Aorta (tissue), 5 donors: Measurements from ENCODE around the gene MAD1L1. TPM values are rescaled to one million over a fixed set of nuclear protein-coding genes. Genes with fewer than 3 reads are reported as not detected.

Experiments
- ATAC-seq: fragments of 200-7000 bp; cut with Tn5 transposase; one replicate; pipeline ENCODE4 v1.9.1; 2022; ENCODE audit warnings: moderate library complexity; ENCODE audit not compliant: low FRiP score
- DNase-seq, 2 donors: peaks; one replicate each; pipeline ENCODE4 v3.0.0-alpha.2; 2020
- H3K27ac ChIP-seq, 2 donors: one replicate each; pipeline ENCODE4 v1.5.1; 2013; ENCODE audit warnings: low read length in 2 of 2, mild to moderate bottlenecking in 2 of 2, moderate library complexity in 2 of 2, control low read depth in 1 of 2, inconsistent platforms in 1 of 2, low read depth in 1 of 2
- H3K27me3 ChIP-seq, 2 donors: one replicate each; pipeline ENCODE4 v1.6.1; 2013; ENCODE audit warnings: control low read depth in 1 of 2, low read length in 1 of 2, mild to moderate bottlenecking in 1 of 2, moderate library complexity in 1 of 2; ENCODE audit not compliant: insufficient read depth in 2 of 2, control insufficient read depth in 1 of 2
- H3K36me3 ChIP-seq, 2 donors: one replicate each; pipeline ENCODE4 v1.6.1; 2013; ENCODE audit warnings: control low read depth in 1 of 2, low read length in 1 of 2, mild to moderate bottlenecking in 1 of 2; ENCODE audit not compliant: insufficient read depth in 2 of 2, control insufficient read depth in 1 of 2
- H3K4me1 ChIP-seq, 2 donors: one replicate each; pipeline ENCODE4 v1.6.1; 2013; ENCODE audit warnings: low read length in 2 of 2, control low read depth in 1 of 2, mild to moderate bottlenecking in 1 of 2, moderate library complexity in 1 of 2; ENCODE audit not compliant: insufficient read depth in 2 of 2, control insufficient read depth in 1 of 2
- H3K4me3 ChIP-seq, 2 donors: one replicate each; pipeline ENCODE4 v1.5.1; 2013; ENCODE audit warnings: low read length in 2 of 2, control low read depth in 1 of 2, mild to moderate bottlenecking in 1 of 2
- H3K9me3 ChIP-seq: one replicate; pipeline ENCODE4 v1.6.1; 2013; ENCODE audit warnings: mild to moderate bottlenecking, low read length; ENCODE audit not compliant: control insufficient read depth
- WGBS, 2 donors: extraction: QIAGEN DNeasy Blood & Tissue Kit; methylation state at CpG; one replicate each; pipeline ENCODE4 v1.1.7; 2013; 5-methylcytosine and 5-hydroxymethylcytosine counted together
- intact Hi-C, 2 donors: fragments of 100-400 bp; cut with DNase I; formaldehyde crosslinking; loops; one replicate each; pipeline versions ENCODE4 v1.14.2 to v1.15.0; 2022
- polyA plus RNA-seq, 2 donors: library from polyadenylated mRNA; stranded (reverse); fragments of 200-250 nt; gene quantifications; one replicate each; pipeline ENCODE4 v1.2.3, GENCODE V29; 2013
- total RNA-seq, 2 donors: library from RNA; stranded (reverse); fragmentation: NEBNext Ultra II Directional; extraction: Animal tissue kit (Norgen Biotek cat#: 25700); gene quantifications; one replicate each; pipeline ENCODE4 v1.2.1, GENCODE V29; 2021
- donor health status: healthy with polysubstance abuse.
- donor health status: Bipolar disorder and iron deficiency.
- donor health status: DM: no; HTN: no; CAD: no.
- donor health status: DM: no; HTN: no; CAD: no.
- donor health status: DM: yes; HTN: yes; CAD: no.

Gene MAD1L1
- total and polyA plus RNA-seq, 4 donors = 14.8 to 35.8 (median 20.2) TPM

DNA sequence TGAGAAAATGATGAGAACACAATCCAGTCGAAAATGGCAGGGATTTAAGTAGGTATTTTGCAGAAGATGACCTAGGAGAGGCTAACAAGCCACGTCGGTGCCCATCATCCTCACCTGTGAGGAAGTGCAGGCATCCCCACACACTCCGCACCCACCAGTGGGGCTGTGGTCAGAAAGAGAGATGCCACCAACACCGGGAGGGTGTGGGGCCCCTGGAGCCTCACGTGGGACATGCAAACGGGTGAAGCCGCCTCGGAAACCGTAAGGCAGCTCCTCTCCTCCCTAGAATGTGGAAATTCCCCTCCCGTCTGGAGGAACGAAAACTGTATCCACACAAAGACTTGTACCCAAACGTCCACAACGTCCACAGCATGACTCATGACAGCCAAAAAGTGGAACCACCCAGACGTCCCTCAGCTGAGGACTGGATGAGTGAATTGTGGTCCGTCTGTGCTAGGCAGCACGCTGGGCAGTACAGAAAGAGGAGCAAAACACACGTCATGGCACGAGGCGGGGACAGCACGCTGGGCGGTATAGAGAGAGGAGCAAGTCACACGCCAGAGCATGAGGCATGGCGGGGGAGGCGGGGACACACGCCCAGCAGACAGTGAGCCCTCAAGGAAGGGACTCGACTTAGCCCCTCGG lies 316.7 kb downstream of the MAD1L1 start:
- no peak overlapping the region for H3K27ac ChIP-seq
- DNase-seq = peak in 1 of 2 donors; percentile 82
- no peaks in the 10 kb centered on the region for H3K9me3 ChIP-seq
- no peaks in the 10 kb centered on the region for H3K4me1 ChIP-seq
- no peak for ATAC-seq
- WGBS, 2 donors = 87 to 93% methylated on average over 28 of the region's 28 CpGs
- no peaks in the 10 kb centered on the region for H3K27me3 ChIP-seq
- H3K36me3 ChIP-seq = no peaks in the 10 kb centered on the region
- H3K4me3 ChIP-seq = no peak overlapping the region
- intact Hi-C loops = no loop called here

DNA sequence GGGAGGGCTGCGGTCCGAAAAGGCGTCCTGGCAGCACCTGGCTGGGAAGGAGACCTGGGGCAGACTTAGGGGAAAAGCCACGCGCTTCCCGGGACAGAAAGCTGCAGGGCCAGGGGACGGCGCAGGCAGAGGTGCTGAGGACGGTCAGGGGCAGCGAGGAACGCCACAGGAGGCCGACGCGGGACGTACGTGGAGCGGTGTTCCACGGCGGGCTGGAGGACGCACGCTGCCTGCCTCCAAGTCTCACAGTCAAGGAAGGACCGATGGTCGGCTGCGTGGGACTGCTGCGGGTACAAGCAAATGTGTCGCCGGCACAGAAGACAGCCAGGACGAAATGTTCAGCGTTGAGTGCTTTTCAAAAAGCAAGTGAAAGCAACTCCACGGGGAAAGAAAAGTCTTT lies 317.4 kb downstream of the MAD1L1 start:
- Histone ChIP-seq H3K4me3 (no peak overlapping the region), H3K36me3 (no peaks in the 10 kb centered on the region), H3K4me1 (no peaks in the 10 kb centered on the region), H3K27ac (no peak overlapping the region), H3K27me3 (no peaks in the 10 kb centered on the region), H3K9me3 (no peaks in the 10 kb centered on the region)
- WGBS, 2 donors = 96 to 97% methylated on average over 30 of the region's 30 CpGs
- DNase-seq (no peak), ATAC-seq (no peak)
- intact Hi-C loops = no loop called here

DNA sequence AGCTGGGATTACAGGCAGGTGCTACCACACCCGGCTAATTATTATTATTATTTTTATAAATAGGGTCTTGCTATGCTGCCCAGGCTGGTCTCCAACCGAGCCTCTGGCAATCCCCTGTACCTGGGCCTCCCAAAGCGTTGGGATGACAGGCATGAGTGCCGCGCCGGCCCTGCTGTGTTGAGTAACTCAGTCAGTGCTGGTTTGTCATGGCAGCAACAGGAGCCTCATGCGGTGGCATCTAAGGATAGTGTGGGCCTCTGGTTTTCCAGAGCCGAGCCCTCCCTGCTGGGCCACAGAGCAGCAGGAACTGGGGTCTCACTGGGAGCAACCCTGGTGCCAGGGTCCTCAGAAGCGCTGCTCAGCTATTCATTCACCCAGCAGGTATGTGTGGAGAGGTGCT lies 318.0 kb downstream of the MAD1L1 start:
- no peak for ATAC-seq
- H3K36me3 ChIP-seq = no peaks in the 10 kb centered on the region
- intact Hi-C loops = no loop called here
- no peak overlapping the region for H3K27ac ChIP-seq
- no peaks in the 10 kb centered on the region for H3K9me3 ChIP-seq
- no peak overlapping the region for H3K4me3 ChIP-seq
- no peak for DNase-seq
- no peaks in the 10 kb centered on the region for H3K27me3 ChIP-seq
- H3K4me1 ChIP-seq = no peaks in the 10 kb centered on the region
- WGBS, 2 donors = 88 to 100% methylated on average over 9 of the region's 9 CpGs

DNA sequence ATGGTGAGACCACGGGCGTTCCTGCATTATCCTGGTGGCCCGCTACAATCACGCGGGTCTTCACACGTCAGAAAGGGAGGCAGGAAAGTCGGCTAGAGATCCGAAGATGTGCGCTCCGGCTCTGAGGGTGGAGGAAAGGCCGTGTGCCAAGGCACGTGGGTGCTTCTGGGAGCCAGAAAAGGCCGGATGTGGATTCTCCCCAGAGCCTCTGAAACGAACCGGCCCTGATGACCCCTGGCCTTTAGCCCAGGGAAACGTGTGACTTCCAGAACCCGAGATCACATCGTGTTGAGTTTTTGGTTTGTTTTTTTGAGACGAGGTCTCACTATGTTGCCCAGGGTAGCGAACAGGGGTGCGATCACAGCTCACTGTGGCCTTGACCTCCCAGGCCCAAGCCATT lies 318.4 kb downstream of the MAD1L1 start:
- H3K36me3 ChIP-seq = no peaks in the 10 kb centered on the region
- DNase-seq (no peak), ATAC-seq (no peak)
- 83 to 91% methylated on average over 21 of the region's 21 CpGs for WGBS, 2 donors
- H3K27me3 ChIP-seq = no peaks in the 10 kb centered on the region
- no peaks in the 10 kb centered on the region for H3K9me3 ChIP-seq
- no peak overlapping the region for H3K4me3 ChIP-seq
- intact Hi-C loops = no loop called here
- no peak overlapping the region for H3K27ac ChIP-seq
- no peaks in the 10 kb centered on the region for H3K4me1 ChIP-seq

DNA sequence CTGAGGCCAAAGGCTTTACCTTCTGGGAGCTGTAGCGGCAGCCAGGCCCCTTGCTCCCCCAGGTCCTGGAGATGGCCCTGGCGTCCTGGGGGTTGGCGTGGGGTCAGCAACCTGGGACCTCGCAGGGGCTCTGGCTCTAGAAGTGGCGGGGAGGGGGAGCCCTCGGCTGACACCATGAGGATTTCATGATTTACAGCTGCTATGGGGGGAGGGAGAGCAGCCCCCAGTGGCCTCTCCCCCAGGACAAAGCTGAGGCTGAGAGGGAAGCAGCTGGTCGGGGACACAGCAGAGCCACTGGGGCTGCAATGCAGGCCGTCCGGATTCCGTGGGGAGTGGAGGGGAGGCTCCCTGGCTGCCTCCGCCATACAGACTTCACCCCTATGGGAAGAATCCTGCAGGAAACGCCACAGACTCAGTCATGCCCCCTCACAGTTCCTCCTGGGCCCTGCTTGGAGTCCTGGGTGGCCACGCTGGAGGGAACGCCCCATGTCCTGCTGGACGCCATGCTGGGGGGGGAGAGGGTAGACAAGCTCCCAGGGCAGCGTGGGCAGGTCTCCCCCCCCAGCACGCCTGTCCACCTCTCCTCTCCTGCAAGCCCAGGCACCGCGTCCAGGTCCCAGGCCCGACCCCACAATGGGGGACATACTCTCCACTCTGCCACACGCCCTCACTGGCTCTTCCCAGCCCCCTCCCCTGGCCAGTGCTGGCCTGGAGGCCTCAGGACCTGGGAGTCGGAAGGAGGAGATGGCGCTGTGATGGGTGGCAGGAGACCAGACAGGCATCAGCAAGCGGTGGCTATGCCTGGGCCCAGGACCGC lies 319.1 kb downstream of the MAD1L1 start:
- no peaks in the 10 kb centered on the region for H3K36me3 ChIP-seq
- H3K27me3 ChIP-seq = no peaks in the 10 kb centered on the region
- 91 to 97% methylated on average over 25 of the region's 25 CpGs for WGBS, 2 donors
- intact Hi-C loops = no loop called here
- DNase-seq (no peak), ATAC-seq (no peak)
- no peak overlapping the region for H3K4me3 ChIP-seq
- H3K4me1 ChIP-seq = no peaks in the 10 kb centered on the region
- no peak overlapping the region for H3K27ac ChIP-seq
- H3K9me3 ChIP-seq = no peaks in the 10 kb centered on the region

DNA sequence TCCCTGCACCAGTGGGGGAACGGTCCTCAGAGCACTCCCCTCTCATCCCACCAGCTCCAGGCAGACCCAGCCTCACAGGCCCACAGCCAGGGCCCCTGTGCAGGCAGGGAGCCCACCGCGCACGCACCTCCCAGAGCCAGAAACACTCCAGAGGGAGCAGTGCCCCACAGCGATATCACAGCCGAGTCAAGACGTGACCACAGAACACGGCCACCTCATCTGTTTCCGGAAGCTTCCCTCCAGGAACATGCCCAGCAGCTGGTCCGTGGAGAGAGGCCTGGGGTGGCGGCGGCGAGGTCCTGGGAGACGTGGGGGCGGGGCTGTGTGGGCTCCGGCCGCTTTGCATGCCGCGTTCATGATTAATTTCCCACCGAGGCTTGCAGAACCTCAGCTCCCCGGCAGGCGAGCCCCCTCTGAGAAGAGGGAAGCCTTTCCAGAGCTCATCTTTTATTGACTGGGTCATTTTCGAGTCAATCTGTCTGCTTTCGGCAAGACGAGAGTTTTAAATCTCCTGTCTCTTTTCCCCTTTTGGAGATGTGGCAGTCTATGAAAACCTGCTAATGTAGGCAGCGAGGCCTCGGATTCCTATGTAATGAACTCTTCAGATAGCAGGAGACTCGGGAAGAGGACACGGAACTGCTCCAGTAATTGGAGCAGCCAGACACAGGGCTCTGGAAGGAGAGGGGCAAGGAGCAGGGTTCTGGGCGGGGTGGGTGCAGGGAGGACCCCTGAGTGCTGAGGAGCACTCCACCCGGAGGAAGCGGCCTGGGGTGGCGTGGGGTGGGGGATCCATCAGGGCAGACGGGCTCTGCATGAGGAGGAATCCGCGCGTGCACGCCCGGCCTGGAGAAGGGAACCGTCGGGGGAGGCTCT lies 319.9 kb downstream of the MAD1L1 start:
- DNase-seq = peak; percentile 69 to 88
- no peaks in the 10 kb centered on the region for H3K27me3 ChIP-seq
- no peak overlapping the region for H3K4me3 ChIP-seq
- no peak for ATAC-seq
- intact Hi-C loops = no loop called here
- 36 to 37% methylated on average over 41 of the region's 41 CpGs for WGBS, 2 donors
- no peaks in the 10 kb centered on the region for H3K9me3 ChIP-seq
- H3K36me3 ChIP-seq = no peaks in the 10 kb centered on the region
- H3K4me1 ChIP-seq = no peaks in the 10 kb centered on the region
- no peak overlapping the region for H3K27ac ChIP-seq

DNA sequence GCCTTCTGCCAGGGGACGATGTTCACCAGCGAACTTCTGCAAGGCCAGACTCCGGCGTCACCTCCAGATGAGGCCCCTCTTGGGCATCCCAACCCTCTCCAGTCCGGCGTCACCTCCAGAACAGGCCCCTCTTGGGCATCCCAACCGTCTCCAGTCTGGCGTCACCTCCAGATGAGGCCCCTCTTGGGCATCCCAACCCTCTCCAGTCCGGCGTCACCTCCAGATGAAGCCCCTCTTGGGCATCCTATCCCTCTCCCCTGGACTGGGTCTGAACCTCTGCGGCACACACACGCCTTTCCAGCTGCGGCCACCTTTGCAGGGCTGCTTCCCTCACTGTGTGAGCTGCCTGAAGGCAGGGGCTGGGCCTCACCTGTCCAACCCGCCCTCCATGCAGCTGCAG lies 321.2 kb downstream of the MAD1L1 start:
- Histone ChIP-seq H3K27ac (no peak overlapping the region), H3K4me1 (no peaks in the 10 kb centered on the region), H3K36me3 (no peaks in the 10 kb centered on the region), H3K27me3 (no peaks in the 10 kb centered on the region), H3K4me3 (no peak overlapping the region), H3K9me3 (no peaks in the 10 kb centered on the region)
- DNase-seq = no peak
- no peak for ATAC-seq
- WGBS, 2 donors = 90 to 97% methylated on average over 13 to 14 of the region's 14 CpGs
- intact Hi-C loops = no loop called here

DNA sequence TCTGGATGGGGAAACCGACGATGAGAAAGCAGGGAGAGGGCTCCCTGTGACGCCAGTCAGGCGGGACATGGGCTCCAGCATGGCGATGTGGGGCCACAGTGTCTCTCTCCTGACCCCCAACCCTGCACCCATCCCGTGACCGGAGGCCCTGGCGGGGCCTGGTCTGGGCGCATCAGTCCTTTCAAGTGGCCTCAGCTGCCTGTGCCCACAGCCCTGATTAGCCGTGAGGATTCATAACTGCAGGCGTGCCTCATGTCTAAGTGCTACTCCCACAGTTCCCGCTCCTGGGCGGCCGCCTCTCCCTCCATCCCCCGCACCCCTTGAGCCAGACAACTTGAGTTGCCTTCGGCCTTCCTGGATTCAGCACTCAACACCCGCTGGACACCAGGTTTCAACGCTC lies 321.9 kb downstream of the MAD1L1 start:
- Histone ChIP-seq H3K4me1 (no peaks in the 10 kb centered on the region), H3K4me3 (no peak overlapping the region), H3K27ac (no peak overlapping the region), H3K36me3 (no peaks in the 10 kb centered on the region), H3K27me3 (no peaks in the 10 kb centered on the region), H3K9me3 (no peaks in the 10 kb centered on the region)
- intact Hi-C loops = no loop called here
- ATAC-seq (no peak), DNase-seq (no peak)
- WGBS, 2 donors = 93 to 98% methylated on average over 18 of the region's 18 CpGs
